Left colon (tissue), 2 donors: ENCODE measurements around the gene C14orf132. TPM values are rescaled to one million over a fixed set of nuclear protein-coding genes. Genes with fewer than 3 reads are reported as not detected.
"Not testable (repeated sequence)": the region's sequence is repeated elsewhere in the genome, so short reads cannot be mapped to it uniquely, and the experiment has no call there.

Experiments used
- ATAC-seq: fragments of 200-7000 bp; cut with Tn5 transposase; one replicate; pipeline ENCODE4 v1.9.1; 2020; ENCODE audit warnings: mild to moderate bottlenecking, moderate library complexity
- DNase-seq, 2 donors: peaks; one replicate each; pipeline ENCODE4 v3.0.0-alpha.2; 2020
- intact Hi-C, 2 donors: fragments of 100-400 bp; cut with DNase I in 1 of 2; cut with micrococcal nuclease in 1 of 2; formaldehyde crosslinking; loops; one replicate each; pipeline versions ENCODE4 v1.11.2 to v1.14.0; 2022; cut with DNase I, micrococcal nuclease
- total RNA-seq, 2 donors: library from RNA; stranded (reverse); fragmentation: NEBNext Ultra II Directional; extraction: Animal tissue kit (Norgen Biotek cat#: 25700); gene quantifications; one replicate each; pipeline ENCODE4 v1.2.1, GENCODE V29; 2021
- donor health status: DM: no; HTN: no; CAD: no.
- donor health status: DM: yes; HTN: yes; CAD: no.

The C14orf132 gene
- total RNA-seq, 2 donors from 2014 or later: 2.2 to 6.7 TPM

DNA sequence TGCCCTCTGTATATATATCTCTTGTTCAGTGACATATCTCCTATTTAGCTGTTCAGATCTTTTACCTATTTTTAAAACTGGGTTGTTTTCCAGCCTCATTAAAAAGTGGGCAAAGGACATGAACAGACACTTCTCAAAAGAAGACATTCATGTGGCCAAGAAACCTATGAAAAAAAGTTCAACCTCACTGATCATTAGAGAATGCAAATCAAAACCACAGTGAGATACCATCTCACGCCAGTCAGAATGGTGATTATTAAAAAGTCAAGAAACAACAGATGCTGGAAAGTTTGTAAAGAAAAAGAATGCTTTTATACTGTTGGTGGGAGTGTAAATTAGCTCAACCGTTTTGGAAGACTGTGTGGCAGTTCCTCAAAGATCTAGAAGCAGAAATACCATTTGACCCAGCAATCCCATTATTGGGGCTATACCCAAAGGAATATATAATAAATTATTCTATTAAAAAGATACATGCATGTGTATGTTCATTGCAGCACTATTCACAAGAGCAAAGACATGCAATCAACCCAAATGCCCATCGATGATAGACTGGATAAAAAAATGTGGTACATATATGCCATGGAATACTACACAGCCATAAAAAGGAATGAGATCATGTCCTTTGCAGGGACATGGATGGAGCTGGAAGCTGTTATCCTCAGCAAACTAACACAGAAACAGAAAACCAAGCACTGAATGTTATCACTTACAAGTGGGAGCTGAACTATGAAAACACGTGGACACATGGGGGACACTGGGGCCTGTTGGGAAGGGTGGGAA is 34.3 kb downstream of the C14orf132 start:
- intact Hi-C loops, ATAC-seq, DNase-seq: not testable (repeated sequence)

DNA sequence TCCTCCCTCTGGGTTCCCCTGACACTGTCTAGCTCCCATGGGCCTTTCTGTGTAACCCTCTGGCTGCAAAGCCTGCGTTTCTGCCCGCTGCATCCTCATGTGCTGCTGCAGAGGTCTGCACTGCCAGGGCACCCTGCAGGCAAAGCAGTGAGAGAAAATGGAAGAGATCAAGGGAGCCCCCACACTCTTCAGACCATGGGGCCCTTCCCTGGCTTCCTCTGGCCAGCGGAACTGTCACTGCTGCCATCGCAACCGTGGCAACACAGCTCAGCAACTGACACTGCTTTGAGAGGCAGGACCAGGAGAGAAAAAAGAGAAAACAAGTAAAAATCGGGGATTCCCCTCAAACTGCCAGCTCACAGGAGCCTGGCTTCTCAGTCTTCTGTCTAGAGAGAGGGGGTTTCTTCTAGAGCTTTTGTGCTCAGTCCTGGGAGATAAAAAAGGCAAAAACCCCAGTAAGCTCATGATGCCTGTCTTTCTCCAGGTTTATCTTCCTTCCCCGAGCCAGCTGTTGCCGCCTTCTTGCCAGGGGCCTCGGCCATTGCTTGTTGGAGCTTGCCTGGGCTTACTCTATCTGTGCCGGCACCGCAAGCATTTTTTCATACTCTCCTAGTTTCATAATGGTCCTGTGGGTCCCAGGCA is 38.9 kb downstream of the C14orf132 start:
- intact Hi-C loops: no loop called here
- ATAC-seq (no peak), DNase-seq (no peak)

DNA sequence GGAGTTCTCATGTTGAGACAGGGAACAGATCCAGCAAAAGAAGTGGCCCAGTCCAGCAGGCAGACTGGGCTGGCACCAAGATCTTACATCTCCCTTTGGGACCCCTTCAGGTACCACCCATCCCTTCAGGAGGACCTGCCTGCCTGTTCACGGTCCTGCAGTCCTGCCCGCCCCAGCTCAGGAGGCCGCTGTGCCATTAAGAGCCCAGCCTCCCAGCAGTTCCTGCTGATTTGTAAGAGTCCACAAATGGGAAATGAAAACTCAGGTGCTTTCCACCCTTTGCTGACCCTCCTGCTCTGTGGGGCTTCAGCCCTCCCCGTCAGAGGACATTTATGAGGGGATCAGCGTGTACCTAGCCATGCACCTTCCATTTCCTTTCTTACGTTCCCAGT is 39.5 kb downstream of the C14orf132 start:
- DNase-seq (no peak), ATAC-seq (no peak)
- intact Hi-C loops: no loop called here

DNA sequence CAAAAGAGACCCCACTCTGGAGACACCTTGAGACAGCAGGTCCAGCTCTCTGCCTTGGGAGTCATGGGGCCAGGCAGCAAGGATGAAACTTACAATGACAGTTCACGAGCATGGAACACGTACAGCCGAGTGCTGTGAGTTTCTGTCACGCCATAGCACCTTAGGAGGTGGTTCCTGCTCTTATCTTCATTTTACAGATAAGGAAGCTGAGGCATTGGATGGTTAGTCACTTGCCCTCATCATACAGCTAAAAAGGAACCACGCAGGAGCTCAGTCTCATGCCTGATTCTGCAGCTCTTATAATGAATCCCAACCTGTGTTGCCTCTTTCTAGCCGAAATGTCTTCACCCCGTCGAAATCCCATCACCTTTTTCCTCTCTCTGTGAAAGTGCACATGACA is 39.9 kb downstream of the C14orf132 start:
- DNase-seq (no peak), ATAC-seq (no peak)
- intact Hi-C loops: no loop called here

DNA sequence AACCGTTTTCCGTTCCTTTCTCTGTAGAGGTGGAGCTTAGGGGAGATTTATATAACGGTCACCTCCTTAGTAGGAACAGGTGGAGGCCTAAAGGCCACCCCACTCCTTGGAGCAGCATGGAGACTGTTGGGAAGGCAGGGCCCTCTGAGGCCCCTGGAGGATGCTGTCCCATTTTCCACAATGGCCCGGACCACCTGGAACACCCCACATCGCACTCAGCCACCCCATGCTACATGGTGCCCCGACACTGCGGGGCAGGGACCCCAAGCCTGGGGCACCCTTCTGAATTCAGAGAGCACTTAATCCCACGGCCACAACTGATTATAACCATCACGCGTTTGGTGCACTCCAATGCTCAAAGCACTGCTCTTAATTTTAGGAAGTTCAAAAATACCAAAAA is 41.4 kb downstream of the C14orf132 start:
- DNase-seq (no peak), ATAC-seq (no peak)
- intact Hi-C loops: no loop called here

DNA sequence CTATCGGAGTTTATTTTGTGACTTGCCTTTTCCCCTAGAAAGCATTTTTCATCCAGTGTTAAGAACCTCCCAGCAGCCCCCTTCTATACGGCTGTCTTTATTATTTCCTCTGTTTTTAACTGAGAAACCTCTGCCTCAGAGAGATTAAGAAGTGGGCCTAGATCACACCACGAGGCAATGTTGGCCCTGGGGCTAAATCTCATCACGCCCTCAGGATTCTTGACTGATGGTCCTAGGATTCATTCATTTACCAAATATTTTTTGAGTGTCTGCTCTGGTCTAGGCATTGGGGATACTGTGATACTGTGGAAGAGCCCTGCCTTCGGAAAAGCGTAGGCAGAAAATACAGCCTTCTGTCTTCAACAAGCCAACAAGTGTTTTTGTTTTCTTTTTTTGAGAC is 42.1 kb downstream of the C14orf132 start:
- ATAC-seq (no peak), DNase-seq (no peak)
- intact Hi-C loops: no loop called here

DNA sequence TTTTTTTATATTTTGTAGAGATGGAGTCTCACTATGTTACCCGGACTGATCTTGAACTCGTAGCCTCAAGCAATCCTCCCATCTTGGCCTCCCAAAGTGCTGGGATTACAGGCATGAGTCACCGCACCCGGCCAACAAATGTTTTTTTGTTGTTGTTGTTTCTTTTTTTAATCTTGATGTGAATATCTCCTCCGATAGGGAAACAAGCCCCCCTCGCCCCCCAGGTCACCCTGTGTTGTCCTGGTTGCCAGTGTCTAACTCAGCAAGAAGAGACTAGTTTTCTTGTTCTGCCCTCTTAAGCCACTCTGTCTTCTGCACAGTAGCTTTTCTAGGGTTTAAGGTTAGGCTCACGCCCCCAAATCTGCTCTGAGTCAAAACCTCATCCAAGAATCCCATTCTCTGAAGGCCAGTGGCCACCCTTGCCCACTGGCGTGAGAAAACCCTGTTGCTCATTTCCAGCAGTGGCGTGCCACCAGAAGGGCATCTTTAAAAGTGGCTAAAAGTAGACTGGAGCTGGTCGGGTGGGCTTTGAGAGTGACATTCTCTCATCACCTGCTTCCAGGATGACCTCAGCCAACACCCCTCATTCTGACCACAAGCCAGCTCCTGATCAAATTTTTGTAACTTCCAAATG is 42.7 kb downstream of the C14orf132 start:
- no peak for DNase-seq
- intact Hi-C loops: no loop called here

DNA sequence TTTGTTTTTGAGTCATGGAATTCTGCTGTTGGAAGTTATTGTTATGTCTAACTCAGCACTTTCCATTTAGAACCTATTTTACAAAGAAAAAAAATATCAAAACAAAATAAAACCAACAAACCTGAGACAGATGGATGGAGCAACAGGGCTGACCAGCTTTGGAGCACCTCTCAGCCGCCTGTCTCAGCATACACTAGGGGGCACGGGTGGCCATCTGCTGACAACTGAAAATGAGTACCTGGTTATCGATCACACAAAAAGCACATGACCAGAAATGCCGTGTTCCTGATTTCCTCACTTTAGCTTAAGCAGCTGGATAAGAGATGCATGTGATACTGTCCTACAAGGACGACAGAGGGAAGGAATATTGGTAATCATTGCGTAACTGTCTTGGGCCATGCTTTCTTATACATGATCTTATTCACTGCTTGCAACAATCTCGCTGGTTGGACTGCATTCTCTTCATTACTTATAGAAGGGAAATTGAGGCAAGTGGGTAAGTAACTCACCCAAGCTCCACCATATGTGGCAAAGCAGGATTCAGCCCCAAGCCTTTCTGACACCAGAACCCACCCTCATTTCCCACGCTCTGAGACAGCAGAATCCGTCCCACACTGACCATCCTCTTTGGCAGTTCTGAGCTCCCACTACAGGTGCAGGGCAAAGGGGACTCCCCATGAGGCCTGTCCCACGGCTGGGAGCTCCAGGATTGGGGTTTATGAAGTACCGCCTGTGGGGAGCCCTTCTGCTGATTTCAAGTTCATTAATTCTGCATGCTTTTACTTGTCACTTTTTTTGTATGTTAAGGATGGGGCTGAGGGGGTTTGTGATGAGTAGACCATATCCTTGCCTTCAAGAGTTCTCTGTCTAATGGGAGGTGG is 43.5 kb downstream of the C14orf132 start:
- no peak for ATAC-seq
- DNase-seq: peak in 1 of 2 donors; percentile 13
- intact Hi-C loops: no loop called here

More for the DNA sequence above, 42.7 kb downstream of the C14orf132 start:
- no peak for ATAC-seq

DNA sequence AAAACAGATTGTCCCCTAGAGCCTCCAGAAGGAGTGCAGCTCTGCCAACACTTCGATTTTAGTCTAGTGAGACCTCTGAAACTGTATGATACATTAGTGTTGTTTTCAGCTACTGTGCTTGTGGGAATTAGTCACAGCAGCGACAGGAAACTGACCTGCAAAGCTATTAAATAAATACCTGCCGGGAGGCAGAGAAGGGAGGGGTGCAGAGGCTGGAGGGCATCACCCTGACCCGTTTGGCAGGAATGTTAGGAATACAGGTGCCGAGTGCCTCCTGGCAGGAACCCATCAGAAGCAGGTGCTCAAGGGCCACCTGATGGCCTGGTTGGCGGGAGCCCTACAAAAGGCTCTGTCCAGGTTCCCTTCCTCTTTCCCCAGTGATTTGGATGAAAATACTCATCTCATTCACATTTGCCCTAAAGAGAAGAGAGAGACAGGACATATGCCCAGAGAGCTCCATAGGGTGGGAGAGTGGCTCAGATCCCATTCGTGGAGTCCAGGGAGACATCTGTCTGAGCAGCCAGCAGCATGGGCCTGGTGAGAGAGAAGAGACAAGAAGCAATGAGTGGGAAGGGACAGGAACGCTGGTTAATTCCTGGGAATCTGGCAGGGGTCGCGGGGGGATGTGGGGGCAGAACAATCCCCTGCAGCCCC is 44.6 kb downstream of the C14orf132 start:
- intact Hi-C loops: no loop called here
- DNase-seq (peak in 1 of 2 donors; percentile 12), ATAC-seq (no peak)

DNA sequence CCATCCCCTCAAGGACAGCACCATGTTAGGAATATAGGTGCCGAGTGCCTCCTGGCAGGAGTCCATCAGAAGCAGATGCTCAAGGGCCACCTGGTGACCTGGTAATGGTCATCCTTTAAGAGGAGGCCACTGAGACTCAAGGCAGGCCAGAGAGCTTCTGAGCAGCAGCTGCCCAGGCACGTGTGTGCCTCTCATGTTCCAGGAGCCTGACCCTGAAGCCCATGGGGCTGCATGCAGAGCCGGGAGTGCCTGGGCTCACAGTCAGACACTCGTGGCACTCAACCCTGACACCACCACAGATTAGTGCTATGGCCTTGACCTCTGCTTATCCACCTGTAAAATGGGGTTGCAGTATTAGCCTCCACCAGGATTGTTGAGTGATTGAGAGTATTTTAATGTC is 45.6 kb downstream of the C14orf132 start:
- peak in 1 of 2 donors; percentile 8 for DNase-seq
- ATAC-seq: no peak
- intact Hi-C loops: no loop called here

DNA sequence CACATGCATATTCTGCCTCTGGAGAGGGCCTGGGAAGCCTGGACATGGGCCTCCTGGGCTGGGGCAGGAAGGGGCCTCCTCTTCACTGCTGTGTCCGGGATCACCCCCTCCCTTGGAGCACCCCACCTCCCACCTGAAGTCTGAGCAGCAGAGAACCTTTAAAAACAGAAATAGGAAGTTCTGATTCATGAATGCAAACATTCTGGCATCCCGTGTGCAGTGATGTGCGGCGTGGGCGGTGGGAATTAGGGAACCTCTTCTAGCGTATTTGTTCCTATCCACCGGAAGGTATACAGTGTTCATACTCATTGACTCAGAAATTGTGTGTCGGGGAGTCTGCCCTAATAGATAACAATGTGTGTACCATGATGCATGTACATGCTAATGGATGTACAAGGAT is 46.2 kb downstream of the C14orf132 start:
- ATAC-seq: no peak
- intact Hi-C loops: no loop called here
- DNase-seq: no peak

DNA sequence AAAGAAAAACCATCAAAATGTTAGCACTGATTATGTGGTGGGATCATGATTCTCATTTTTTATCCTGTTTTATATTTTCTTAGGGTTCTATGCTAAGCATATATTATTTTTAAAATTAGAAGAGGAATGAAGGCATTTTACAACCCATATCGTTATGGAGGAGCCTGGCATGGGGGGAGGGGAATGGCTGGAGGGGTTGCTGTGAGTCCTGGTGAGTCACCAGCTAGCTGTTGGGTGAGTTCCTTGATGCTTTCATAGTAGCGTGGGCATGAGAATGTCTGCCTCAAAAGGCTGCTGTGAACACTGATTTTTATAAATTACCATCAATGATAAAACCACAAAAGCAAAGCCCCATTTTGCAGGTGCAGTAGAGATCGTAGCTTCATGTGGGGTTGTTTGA is 46.9 kb downstream of the C14orf132 start:
- intact Hi-C loops: no loop called here
- DNase-seq: no peak
- no peak for ATAC-seq

DNA sequence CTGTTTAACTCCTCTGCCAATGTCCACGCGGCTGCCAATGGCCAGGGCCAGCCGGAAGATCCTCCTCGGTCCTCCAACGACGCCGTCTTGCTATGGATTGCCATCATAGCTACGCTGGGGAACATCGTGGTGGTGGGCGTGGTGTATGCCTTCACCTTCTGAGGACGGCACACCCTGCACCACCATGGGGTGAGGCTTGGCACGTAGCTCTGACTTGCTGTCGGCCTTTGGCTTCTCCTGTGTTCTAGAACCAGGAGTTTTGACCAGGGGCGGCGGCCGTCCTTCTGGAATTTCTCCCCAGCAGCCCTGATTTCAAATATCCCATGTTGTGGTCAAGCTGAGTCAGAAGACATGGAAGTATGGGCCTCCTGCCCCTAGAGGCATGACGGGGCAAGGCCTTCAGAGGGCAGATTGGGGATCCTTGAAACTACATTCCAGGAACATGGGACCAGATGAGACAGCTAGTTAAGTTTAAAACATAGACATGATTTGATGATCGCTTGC is 47.5 kb downstream of the C14orf132 start:
- DNase-seq (no peak), ATAC-seq (no peak)
- intact Hi-C loops: no loop called here

DNA sequence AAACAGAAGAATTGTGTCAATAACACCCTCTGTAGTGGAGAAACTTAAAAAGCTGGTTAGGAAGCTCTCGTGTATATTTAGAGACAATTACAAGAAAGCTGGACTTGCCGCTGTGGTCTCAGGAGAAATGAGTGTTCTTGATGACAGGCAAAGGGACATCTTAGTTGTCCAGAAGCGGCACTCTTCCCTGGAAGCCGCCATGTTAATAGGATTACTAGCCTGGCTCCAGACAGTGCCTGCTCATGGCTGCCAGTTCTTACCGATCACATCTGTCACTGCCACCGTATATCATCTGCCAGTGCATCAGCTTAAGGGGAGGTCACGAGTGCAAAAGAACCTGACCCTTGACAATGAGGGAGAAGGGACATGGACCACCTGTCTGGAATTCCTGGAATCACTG is 48.9 kb downstream of the C14orf132 start:
- intact Hi-C loops: no loop called here
- no peak for ATAC-seq

DNA sequence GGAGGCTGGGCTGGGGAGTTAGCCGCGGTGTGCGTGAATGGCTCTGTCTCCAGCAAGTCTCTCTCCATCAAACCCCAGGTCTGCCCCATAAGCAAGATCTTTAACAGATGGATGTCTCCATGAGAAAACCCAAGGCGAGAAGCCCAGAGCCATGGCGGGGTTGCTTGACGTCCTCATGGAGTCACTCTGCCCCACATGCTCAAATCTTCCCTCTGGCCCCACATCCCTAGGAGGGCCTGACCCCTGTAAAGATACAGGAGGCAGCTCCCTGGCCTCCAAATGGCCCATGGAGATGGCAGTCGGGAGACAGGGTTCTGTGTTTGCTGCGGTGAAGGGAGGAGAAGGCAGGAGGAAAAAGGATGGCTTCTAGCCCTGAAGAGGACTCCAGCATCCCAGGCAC is 49.3 kb downstream of the C14orf132 start:
- ATAC-seq (no peak), DNase-seq (peak in 1 of 2 donors; percentile 5)
- intact Hi-C loops: no loop called here

More for the DNA sequence above, 48.9 kb downstream of the C14orf132 start:
- peak in 1 of 2 donors; percentile 12 for DNase-seq

DNA sequence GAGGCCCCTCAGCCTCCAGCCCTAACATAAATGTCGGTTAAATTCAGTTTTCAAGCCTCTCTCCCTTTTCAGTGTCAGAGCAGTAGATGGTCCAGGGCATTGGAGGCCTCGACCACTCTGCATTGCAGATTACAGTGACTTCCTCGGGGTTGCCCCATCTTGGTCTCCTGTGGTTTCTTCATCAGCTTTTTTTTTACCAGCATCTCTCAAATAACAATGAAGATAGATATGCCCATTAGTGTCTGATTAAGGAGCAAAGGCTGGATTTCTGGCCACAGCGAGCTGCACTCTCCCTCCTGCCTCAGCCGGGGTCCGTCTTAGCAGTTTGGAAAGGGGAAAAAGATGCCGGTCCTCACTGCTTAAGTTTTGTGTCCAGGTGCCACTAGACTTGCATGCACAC is 49.7 kb downstream of the C14orf132 start:
- ATAC-seq (no peak), DNase-seq (peak in 1 of 2 donors; percentile 1)
- intact Hi-C loops: no loop called here

DNA sequence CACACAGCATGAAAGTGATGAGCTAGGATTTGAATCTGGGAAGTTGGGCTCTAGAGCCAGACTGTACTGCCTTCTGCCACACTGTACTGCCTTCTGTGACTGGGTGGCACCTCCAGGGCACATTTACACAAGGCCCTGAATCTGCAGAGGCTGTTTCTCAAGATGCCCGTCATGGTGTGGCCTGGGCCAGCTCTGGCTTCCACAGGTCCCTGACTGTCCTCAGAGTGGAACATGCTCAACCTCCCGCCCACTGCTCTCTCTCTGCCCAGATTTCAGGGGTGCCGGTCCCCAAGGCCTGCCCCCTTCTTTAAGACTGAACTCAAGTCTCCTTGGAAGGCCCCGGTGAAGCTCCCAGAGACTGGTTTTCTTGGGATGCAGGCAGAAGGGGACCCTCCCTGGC is 50.2 kb downstream of the C14orf132 start:
- intact Hi-C loops: no loop called here
- DNase-seq (peak in 1 of 2 donors; percentile 0), ATAC-seq (no peak)

DNA sequence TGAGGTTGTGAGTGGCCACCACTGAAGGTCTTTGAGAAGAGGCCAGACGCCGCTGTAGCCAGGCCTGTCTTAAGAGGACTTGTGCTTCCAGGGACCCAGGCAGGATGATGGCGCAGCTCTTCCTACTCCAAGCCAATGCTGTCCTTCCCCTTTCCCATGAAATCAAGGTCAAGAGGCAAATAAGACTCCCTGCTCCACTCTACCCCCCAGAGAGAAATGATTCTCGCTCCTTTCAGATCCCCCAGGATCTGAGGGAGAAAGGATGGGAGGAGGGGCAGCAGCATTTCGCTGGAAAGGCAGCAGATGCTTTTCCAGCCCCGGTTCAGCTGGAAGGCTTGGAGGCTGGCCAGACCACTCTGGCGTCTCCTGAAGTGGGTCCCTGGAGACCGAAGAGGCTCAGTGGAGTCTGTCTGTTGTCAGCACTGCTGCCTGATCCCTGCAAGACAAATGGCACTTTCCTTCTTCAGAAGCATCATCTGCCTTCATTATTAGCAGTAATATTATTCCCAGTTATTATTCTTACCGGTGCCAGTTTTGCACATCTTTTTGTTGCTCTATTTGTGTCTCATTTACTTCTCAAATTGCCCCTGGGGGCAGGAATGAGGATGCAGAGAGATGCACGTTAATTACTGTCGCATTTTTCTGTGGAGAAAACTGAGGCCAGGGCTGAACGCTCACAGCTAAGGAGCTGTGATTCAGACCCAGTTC is 51.4 kb downstream of the C14orf132 start:
- ATAC-seq (no peak), DNase-seq (peak; percentile 47 to 53)
- intact Hi-C loops: loop anchor here in 1 of 2 donors (10.0 kb wide), 1 partner anchor 334 kb away; no protein-coding TSS in a partner anchor
